Epidermal melanocyte (primary cell): ENCODE data around the gene KRTAP4-5.
"Not testable (repeated sequence)": the region's sequence is repeated elsewhere in the genome, so short reads cannot be mapped to it uniquely, and the experiment has no call there.

Experiments
- DNase-seq: peaks from one replicate; pipeline ENCODE4 v3.0.0; 2011; ENCODE audit warnings: low spot score; ENCODE audit not compliant: insufficient read length

The KRTAP4-5 gene

DNA sequence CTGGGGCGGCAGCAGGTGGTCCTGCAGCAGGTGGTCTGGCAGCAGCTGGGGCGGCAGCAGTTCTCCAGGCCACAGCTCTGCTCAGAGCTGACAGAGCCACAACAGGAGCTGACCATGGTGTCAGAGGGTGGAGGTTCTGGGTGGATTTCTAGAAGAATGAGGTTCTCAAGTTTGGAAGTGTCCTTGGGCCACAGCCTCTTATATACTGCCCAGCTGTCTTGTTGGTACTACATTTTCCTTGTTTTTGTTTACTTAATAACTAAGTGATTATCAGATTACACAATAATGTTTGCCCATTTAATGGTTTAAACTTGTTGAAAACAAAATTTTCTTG, at the start of gene KRTAP4-5:
Gene KRTAP4-5, minus strand, starts transcription at position 174 of the 334 bp plus-strand sequence. Its CDS starts 58 bp downstream, at position 116.
- no peak for DNase-seq

DNA sequence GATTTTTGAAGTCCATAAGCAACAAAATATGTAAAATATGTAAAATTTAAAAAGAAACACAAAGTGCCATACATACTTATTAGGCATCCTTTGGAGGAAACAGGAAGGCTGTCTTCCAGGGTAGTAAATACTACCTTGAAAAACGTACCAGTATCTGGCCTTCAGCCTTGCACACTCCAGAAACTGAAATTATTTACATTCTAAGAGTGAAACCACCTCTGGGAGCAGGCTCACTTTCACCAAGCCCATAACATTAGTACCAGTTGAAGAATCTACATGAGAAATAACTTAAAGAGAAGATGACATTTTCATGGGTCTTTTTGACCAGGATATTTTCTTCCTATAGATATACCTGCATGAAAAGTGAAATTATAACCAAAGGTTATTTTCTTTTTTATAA, 46.4 kb upstream of the KRTAP4-5 start:
- DNase-seq: no peak

GRCh38 chr17:41190328-41190727, 40.7 kb upstream of the KRTAP4-5 start:
- no peak for DNase-seq

DNA sequence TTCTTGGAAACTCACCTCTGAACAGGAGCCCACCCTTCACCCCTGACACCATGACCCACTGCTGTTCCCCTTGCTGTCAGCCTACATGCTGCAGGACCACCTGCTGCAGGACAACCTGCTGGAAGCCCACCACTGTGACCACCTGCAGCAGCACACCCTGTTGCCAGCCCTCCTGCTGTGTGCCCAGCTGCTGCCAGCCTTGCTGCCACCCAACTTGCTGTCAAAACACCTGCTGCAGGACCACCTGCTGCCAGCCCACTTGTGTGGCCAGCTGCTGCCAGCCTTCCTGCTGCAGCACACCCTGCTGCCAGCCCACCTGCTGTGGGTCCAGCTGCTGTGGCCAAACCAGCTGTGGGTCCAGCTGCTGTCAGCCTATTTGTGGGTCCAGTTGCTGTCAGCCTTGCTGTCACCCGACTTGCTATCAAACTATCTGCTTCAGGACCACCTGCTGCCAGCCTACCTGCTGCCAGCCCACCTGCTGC, 40.3 kb upstream of the KRTAP4-5 start, which contains the start of gene KRTAP9-1:
Gene KRTAP9-1, plus strand, starts transcription at position 51 of the 482 bp plus-strand sequence. Its CDS starts 0 bp downstream, at position 51.
- not testable (repeated sequence) for DNase-seq

GRCh38 chr17:41186872-41187271, 37.2 kb upstream of the KRTAP4-5 start:
- DNase-seq: no peak

DNA sequence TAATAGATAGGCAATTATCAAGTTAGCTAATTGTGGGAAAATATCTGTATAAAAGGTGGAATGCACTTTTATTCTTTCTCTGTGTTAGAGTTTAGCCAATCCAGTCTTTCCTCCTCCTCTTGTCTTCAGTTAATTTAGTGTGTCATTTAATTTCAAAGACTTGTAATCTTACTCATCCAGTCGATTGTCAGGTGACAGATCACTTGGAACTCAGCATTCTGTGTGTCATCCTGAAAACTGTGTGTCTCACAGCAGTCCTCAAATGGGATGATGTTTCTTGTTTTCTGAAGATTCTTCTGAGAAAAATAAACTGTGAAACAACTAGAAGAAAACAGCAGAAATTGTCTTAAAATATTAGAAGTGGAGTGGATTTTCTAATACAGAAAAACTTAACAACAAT, 35.4 kb upstream of the KRTAP4-5 start:
- DNase-seq: no peak

DNA sequence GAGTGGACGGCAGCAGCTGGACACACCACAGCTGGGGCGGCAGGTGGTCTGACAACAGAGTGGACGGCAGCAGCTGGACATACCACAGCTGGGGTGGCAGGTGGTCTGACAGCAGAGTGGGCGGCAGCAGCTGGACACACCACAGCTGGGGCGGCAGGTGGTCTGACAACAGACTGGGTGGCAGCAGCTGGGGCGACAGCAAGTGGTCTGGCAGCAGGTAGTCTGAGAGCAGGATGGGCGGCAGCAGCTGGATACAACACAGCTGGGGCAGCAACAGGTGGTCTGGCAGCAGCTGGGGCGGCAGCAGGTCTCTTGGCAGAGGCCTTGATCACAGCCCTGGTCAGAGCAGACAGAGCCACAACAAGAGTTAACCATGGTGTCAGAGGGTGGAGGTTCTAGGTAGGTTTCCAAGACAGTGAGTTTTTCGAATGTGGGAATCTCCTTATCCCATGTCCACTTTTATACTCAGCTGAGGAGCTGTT, 34.9 kb upstream of the KRTAP4-5 start, which contains the start of gene KRTAP4-1:
Gene KRTAP4-1, minus strand, starts transcription at position 432 of the 482 bp plus-strand sequence. Its CDS starts 57 bp downstream, at position 375.
- DNase-seq: no peak

DNA sequence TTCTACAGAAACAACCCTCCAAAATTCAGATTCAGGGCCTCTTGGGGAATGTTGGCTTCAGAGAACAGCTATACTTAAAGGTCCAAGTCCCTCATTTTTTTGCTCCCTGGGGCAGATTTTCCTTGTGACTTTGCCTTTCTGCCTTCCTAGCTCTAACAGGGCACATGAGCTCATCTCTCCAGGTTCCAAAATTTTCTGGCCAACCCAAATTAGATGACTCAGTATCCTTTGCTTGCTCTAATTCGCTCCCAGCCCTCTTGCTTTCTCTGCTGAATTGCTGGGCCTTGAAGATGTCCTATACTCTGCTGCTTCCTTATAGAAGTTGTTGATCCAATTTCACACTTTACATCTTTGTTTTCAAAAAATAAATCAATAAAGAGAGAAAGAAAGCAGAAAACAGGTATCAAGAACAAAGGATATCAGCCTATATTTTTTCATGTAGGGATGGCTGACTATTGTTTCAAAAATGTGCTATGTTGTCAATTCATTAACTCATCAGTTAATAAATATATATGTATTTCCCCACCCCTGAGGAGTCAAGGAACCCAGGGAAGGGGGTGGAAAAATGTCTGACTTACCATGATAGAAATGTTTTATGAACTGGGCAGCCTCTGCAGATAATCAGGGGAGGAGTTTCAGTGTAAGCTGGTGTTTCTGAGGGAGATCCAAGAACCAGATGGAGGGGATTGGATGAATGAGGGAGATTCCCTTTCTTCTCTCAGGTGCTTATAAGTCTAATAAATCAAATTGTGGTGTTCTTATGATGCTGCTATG, 29.4 kb upstream of the KRTAP4-5 start:
- no peak for DNase-seq

- no peak for DNase-seq
Measured at GRCh38 chr17:41178341-41178740, 28.7 kb upstream of the KRTAP4-5 start.

DNA sequence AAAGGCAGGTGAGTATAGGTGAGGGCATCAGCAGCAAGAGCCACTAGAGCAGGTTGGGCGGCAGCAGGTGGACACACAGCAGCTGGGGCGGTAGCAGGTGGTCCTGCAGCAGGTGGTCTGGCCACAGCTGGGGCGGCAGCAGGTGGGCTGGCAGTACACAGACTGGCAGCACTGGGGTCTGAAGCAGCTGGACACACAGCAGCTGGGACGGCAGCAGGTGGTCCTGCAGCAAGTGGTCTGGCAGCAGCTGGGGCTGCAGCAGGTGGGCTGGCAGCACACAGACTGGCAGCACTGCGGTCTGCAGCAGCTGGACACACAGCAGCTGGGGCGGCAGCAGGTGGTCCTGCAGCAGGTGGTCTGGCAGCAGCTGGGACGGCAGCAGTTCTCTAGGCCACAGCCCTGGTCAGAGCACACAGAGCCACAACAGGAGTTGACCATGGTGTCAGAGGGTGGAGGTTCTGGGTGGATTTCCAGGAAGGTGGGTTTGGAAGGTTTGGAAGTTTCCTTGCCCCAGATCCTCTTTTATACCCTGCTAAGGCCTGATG, 28.2 kb upstream of the KRTAP4-5 start, which contains the start of gene KRTAP4-2:
Gene KRTAP4-2, minus strand, starts transcription at position 495 of the 545 bp plus-strand sequence. Its CDS starts 57 bp downstream, at position 438.
- DNase-seq: no peak

- DNase-seq: no peak
Measured at GRCh38 chr17:41176744-41177387, 27.2 kb upstream of the KRTAP4-5 start.

DNA sequence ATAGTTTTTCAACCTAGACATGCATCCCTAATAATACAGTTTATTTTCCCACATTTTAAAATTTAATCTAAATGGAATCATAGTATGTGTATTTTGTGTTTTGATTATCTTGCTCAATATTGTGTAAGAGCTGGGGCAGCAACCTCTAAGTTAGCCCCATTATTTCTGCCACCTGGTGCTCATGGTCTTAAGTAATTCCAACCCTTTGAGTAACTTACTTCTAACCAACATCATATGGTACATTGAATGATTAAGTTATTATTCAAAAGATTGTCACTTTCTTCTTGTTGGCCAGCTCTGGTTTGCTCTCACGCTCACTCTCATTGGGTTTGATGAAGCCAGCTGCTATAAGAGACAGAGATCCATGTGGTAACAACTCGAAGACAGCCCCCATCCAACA, 22.3 kb upstream of the KRTAP4-5 start:
- no peak for DNase-seq

GRCh38 chr17:41168121-41168520, 18.5 kb upstream of the KRTAP4-5 start, which contains the start of gene KRTAP4-3:
TSS of gene KRTAP4-3 (minus strand) at chr17:41168221. CDS start at chr17:41168172, 49 bp downstream.
- no peak for DNase-seq

GRCh38 chr17:41167561-41167960, 17.9 kb upstream of the KRTAP4-5 start:
- DNase-seq: no peak

DNA sequence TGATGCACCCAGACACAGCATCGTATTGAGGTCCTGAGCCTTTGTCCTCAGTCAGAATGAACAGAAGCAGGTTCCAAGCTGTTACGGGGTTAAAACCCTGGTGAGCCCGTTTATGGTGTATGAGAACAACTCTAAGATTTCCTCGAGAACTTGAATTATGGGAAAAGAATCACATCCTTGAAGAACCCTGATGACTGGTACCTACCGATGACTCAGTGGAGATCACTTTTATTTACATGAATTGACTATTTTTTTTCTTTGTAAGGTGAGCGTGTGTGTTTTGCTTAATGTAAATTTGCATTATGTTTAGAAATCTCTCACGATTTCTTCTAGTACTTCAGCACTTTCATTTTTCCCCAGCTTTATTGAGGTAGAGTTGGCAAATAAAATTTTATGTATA, 14.2 kb upstream of the KRTAP4-5 start:
- DNase-seq: no peak

- no peak for DNase-seq
Measured at GRCh38 chr17:41160648-41161047, 11.0 kb upstream of the KRTAP4-5 start, which contains the start of gene KRTAP4-4. TSS of gene KRTAP4-4 (minus strand) at chr17:41160748. CDS start at chr17:41160691, 57 bp downstream.

DNA sequence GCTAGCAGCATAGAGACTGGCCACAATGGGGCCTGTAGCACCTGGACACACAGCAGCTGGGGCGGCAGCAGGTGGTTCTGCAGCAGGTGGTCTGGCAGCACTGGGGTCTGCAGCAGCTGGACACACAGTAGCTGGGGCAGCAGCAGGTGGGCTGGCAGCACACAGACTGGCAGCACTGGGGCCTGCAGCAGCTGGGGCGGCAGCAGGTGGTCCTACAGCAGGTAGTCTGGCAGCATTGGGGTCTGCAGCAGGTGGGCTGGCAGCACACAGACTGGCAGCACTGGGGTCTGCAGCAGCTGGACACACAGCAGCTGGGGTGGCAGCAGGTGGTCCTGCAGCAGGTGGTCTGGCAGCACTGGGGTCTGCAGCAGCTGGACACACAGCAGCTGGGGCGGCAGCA, 10.6 kb upstream of the KRTAP4-5 start:
- not testable (repeated sequence) for DNase-seq

DNA sequence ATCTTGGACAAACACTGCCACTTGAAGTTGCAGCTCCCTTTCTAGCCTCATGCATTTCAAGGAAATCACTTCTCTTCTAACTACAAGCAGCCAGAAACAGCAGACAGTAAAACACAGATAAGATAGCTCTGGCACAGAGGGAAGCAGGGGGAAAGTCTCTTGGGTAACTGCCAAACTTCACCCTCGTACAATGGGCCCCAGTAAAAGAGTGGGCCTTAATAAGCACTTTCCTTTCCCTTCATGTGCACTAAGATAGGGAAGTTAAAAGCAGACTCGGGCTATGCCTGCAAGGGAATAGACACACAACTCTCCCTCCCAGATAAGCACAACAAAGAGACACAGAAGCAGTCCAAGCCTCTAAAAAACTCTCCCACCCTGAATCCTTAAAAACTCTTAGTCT, 4.2 kb upstream of the KRTAP4-5 start:
- no peak for DNase-seq

- DNase-seq: no peak
Measured at GRCh38 chr17:41151525-41151924, 1.9 kb upstream of the KRTAP4-5 start.

- no peak for DNase-seq
Measured at GRCh38 chr17:41150026-41150425, 401 bp upstream of the KRTAP4-5 start.

- not testable (repeated sequence) for DNase-seq
Measured at GRCh38 chr17:41148971-41149651, 514 bp downstream of the KRTAP4-5 start.
